Esophagus muscularis mucosa (tissue), 3 donors: Measurements from ENCODE around the gene ADAM22.
"Not testable (repeated sequence)": the region's sequence is repeated elsewhere in the genome, so short reads cannot be mapped to it uniquely, and the experiment has no call there.

Experiments
- CTCF ChIP-seq, 3 experiments: fragments of 200-600 bp in 2 of 3; fragments of 450-650 bp in 1 of 3; sonication (generic) in 2 of 3; IDR thresholded peaks; one replicate each; pipeline ENCODE4 v1.5.1; 2017 to 2019; ENCODE audit warnings: antibody characterized with exemption in 3 of 3, mild to moderate bottlenecking in 2 of 3, moderate library complexity in 1 of 3
- POLR2AphosphoS5 ChIP-seq, 2 donors: sonication (generic); formaldehyde crosslinking; IDR thresholded peaks; one replicate each; pipeline ENCODE4 v1.6.1; 2017; ENCODE audit warnings: antibody characterized with exemption in 2 of 2

GRCh38 chr7:87945926-87946325 is 11.9 kb downstream of the ADAM22 start:
- TF ChIP-seq CTCF, POLR2AphosphoS5 (IDR thresholded peaks at IDR 0.05): not testable (repeated sequence)
